NCI-H2196 treated with DMSO at 0.1 percent for 48 hours (cell line): Measurements from ENCODE around the gene ATP2A1.
"Not testable (repeated sequence)": the region's sequence is repeated elsewhere in the genome, so short reads cannot be mapped to it uniquely, and the experiment has no call there.

Experiments used
- DNase-seq: peaks from one replicate; lab custom pipeline; 2025; ENCODE audit not compliant: unreplicated experiment; lab: John Stamatoyannopoulos, UW

Gene ATP2A1

GRCh38 chr16:28880955-28881354 is 2.7 kb downstream of the ATP2A1 start:
- no peak for DNase-seq

- DNase-seq = not testable (repeated sequence)
Observed at GRCh38 chr16:28881565-28881964, 3.3 kb downstream of the ATP2A1 start.

GRCh38 chr16:28882551-28883160 is 4.4 kb downstream of the ATP2A1 start:
- DNase-seq = no peak

- DNase-seq = no peak
Observed at GRCh38 chr16:28883221-28883996, 5.1 kb downstream of the ATP2A1 start.

GRCh38 chr16:28884045-28884444 is 5.8 kb downstream of the ATP2A1 start:
- DNase-seq = no peak

- no peak for DNase-seq
Observed at GRCh38 chr16:28886945-28887344, 8.7 kb downstream of the ATP2A1 start.

- not testable (repeated sequence) for DNase-seq
Observed at GRCh38 chr16:28890355-28890754, 12.1 kb downstream of the ATP2A1 start.

GRCh38 chr16:28891964-28892890 is 13.9 kb downstream of the ATP2A1 start:
- no peak for DNase-seq

GRCh38 chr16:28893291-28893690 is 15.0 kb downstream of the ATP2A1 start:
- DNase-seq = no peak

- no peak for DNase-seq
Observed at GRCh38 chr16:28895609-28896008, 17.3 kb downstream of the ATP2A1 start.

- no peak for DNase-seq
Observed at GRCh38 chr16:28897826-28898225, 19.5 kb downstream of the ATP2A1 start.

- DNase-seq = no peak
Observed at GRCh38 chr16:28898266-28898665, 20.0 kb downstream of the ATP2A1 start.

- no peak for DNase-seq
Observed at GRCh38 chr16:28898942-28899341, 20.7 kb downstream of the ATP2A1 start.

GRCh38 chr16:28899882-28900590 is 21.7 kb downstream of the ATP2A1 start:
- DNase-seq = no peak

- no peak for DNase-seq
Observed at GRCh38 chr16:28900601-28901000, 22.3 kb downstream of the ATP2A1 start.

GRCh38 chr16:28901862-28902261 is 23.6 kb downstream of the ATP2A1 start:
- DNase-seq = no peak

GRCh38 chr16:28902909-28903308 is 24.6 kb downstream of the ATP2A1 start:
- DNase-seq = no peak

GRCh38 chr16:28903344-28904042 is 25.2 kb downstream of the ATP2A1 start:
- no peak for DNase-seq

- no peak for DNase-seq
Observed at GRCh38 chr16:28904363-28904762, 26.1 kb downstream of the ATP2A1 start.

GRCh38 chr16:28904828-28905227 is 26.5 kb downstream of the ATP2A1 start:
- no peak for DNase-seq
